ENCODE results near the gene LAMB4.

The LAMB4 gene

GRCh38 chr7:107982918-107983389 is 147.2 kb downstream of the LAMB4 start:
- DNase-seq, result peak; percentile 42 to 77

GRCh38 chr7:107982042-107982840 is 147.9 kb downstream of the LAMB4 start:
- DNase-seq, result peak in 1 of 2 experiments; percentile 14

- DNase-seq, result no peak
These were observed 148.7 kb downstream of the LAMB4 start for GRCh38 chr7:107981466-107981865.

GRCh38 chr7:107980671-107981190 is 149.4 kb downstream of the LAMB4 start:
- no peak for DNase-seq

GRCh38 chr7:107980171-107980570 is 150.0 kb downstream of the LAMB4 start:
- DNase-seq, result no peak

GRCh38 chr7:107978815-107979408 is 151.2 kb downstream of the LAMB4 start:
- no peak for DNase-seq

GRCh38 chr7:107977048-107977447 is 153.1 kb downstream of the LAMB4 start:
- no peak for DNase-seq

GRCh38 chr7:107976620-107977019 is 153.5 kb downstream of the LAMB4 start:
- no peak for DNase-seq

GRCh38 chr7:107975394-107976013 is 154.7 kb downstream of the LAMB4 start:
- no peak for DNase-seq

GRCh38 chr7:107973861-107974260 is 156.3 kb downstream of the LAMB4 start:
- no peak for DNase-seq

All from NCI-H446 (cell line).